GM21526 (cell line): ENCODE measurements around the gene CSN1S1.

Source experiments
- ATAC-seq: cut with Tn5 transposase; IDR thresholded peaks from one replicate; pipeline ENCODE4 v1.9.1; 2021; ENCODE audit warnings: moderate library complexity; ENCODE audit not compliant: unreplicated experiment, low FRiP score

The CSN1S1 gene

GRCh38 chr4:69986663-69987062 is 55.8 kb downstream of the CSN1S1 start:
- no peak for ATAC-seq

GRCh38 chr4:69991016-69991415 is 60.1 kb downstream of the CSN1S1 start:
- no peak for ATAC-seq

GRCh38 chr4:69994782-69995181 is 63.9 kb downstream of the CSN1S1 start:
- ATAC-seq: no peak

- ATAC-seq: no peak
Observed at GRCh38 chr4:69995526-69996016, 64.7 kb downstream of the CSN1S1 start, which contains the start of gene STATH. TSS of gene STATH (plus strand) at chr4:69995966. CDS start at chr4:69998438, 2,472 bp downstream.
